EH (cell line): ENCODE results near the gene ASIC4.
A peak's percentile ranks its signal among the peaks of the same experiment; 100 is the strongest.

Source experiments
- DNase-seq: peaks from one replicate; pipeline ENCODE4 v3.0.0-alpha.2; 2015; ENCODE audit warnings: low read depth

Gene ASIC4

DNA sequence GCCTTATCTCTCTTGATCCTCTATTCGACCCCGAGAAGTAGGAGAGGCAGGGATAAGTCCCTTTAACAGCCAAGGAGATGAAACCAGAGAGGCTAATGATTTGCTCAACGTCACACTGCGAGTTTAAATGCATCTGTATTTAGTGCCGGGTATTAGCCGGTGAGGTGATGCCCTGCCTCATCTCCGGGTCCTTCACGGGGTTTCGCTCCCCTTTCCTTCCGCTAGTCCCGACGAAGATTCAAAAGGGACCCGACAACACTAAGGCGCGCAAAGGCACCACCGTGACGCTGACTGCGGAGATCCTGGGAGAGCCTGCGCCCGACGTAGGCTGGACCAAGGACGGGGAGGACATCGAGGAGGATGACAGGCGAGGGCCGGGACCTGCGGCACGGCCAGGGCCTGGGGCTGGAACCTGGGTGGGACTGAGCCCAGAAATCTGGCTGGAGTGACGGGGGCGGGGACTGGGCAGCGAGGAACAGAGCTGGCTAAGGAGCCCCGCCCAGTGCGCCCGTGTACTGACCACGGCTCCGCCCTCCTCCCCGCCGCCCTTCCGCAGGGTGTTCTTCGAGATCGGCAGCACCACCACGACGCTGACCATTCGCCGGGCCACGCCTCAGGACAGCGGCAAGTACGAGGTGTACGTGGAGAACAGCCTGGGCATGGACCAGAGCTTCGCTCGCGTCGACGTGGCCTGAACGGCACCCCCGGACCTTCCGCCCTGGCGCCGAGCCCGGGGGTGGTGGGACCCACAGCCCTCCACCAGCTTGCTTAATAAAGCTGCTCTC lies 16.6 kb upstream of the ASIC4 start:
- DNase-seq = peak; percentile 92

DNA sequence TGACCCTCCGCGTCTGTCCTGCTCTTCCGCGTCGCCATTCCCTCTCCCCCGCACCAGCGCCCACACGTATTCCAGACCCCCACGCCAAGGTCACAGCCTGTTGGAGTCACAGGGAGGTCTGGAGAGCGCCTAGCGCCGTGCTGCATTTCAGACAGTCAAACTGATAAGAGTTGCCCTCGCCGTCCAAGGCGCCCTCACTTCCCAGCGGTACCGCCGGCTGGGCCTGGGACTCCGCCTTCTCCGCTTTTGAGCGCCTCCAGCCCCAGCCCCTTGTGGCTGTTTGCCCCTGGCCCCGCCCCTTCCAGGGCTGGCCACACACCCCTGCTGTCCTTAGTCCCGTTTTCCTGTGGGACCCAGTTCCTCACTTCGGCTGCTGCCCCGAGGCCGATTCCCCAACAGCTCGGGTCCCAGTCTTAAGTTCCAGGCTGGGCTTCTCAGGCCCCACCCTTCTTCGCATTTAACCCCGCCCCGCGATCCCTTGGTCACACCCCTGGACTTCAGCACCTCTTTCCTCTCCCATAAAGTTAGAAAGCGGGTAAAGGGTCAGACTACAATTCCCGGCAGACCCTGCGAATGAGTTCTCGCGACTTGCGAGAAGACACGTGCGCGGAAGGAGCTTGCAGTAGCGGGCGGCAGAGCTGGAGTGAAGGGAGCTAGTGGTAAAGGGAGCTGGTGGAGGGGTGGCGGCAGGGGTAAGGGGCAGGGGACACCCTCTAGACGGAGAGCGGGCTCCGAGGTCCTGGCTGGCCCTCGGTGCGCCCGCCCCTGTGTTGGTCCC lies 15.8 kb upstream of the ASIC4 start, which contains the start of gene GMPPA:
TSS of gene GMPPA (plus strand) at position 612 of the 778 bp plus-strand sequence. CDS start 1,085 bp downstream, outside the sequence.
- DNase-seq = peak; percentile 100

DNA sequence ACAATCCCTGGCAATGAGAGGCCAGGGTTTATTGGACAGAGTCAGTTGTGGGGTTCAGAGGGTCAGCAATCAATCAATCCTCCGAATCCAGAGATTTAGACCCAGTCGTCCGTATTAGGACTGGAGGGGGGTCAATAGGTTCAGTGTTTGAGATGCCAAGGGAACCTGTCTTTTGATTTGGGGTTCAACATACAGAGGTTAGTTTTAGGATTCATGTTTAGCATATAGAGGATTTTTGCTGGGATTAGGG lies 15.3 kb upstream of the ASIC4 start:
- DNase-seq = no peak

DNA sequence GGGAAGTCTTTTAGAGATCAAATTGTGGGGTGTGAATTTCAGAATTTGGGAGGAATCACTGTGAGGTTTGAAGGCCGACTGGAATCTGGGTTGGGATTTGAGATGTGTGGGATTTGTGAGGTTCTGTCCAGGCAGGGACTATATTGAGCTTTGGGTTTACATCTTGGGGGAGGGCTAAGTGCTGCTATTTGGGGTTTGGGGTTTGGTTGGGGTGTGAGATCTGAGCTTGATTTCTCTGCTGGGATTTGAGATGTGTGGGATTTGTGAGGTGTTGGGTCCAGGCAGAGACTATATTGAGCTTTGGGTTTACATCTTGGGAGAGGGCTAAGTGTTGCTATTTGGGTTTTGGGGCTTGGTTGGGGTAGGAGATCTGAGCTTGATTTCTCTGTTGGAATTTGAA lies 14.7 kb upstream of the ASIC4 start:
- DNase-seq = no peak

DNA sequence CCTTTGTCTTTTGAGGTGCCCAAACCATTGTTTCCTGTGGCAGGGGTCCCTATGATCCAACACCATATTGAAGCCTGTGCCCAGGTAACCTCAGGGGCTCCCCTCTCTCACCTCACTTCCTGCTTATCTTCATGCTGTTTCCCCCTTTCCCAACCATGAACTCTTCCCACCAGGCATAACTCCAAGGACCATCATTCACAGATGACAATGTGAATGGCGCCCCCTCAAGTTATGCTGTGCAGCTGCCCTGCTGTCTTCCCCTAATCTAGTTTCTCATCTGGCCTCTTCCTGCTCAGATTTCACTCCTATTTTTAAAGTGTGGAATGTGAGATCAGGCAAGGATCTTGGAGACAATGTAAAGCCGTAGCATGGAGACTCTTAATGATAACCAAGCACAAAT lies 14.1 kb upstream of the ASIC4 start:
- DNase-seq = peak; percentile 79

DNA sequence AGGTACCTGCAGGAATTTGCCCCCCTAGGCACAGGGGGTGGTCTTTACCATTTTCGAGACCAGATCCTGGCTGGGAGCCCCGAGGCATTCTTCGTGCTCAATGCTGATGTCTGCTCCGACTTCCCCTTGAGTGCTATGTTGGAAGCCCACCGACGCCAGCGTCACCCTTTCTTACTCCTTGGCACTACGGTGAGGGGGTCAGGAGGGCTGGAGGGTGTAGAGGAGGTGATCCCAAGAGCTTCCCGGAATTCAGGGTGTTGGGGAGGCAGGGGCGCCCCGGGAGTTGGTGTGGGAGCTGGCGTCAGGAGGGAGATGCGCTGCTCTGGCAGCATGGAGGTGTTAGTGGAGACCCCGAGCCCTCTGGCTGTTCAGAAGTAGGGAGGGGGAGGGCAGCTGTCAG lies 12.4 kb upstream of the ASIC4 start:
- DNase-seq = no peak

DNA sequence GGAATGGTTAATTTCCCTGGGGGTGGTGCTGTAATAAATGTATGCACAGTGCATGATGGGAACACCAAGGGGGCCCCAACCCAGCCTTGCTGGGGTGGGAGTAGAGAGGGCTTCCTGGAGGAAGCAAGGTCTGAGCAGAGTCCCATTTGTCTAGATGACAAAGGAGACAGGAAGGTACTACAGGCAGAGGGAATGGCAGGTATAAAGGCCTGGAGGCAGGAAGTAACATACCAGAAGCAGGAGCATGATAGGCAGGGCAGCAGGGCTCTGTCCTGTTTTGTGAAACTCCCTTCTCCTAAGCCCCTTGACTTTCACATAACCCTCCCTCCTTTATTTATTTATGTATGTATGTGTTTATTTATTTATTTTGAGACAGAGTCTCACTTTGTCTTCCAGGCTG lies 11.7 kb upstream of the ASIC4 start:
- DNase-seq = no peak

DNA sequence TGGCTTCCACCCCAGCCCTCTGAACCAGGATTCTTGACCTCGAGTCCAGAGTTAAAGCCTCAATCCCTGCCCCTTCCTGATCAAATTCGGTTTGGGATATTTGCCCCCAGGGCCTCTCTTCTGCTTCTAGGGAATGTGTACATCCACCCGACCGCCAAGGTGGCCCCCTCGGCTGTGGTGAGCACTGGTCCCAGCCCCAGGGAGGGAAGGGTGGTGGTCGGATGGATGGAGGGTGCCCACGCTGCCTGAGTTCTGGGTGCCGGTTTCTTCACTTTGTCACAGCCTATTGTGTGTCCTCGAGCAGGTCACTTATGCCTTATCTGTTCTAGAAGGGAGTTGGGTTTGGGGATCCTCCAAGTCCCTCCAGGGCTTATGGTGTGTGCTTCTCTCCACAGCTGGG lies 8.7 kb upstream of the ASIC4 start:
- DNase-seq = no peak

DNA sequence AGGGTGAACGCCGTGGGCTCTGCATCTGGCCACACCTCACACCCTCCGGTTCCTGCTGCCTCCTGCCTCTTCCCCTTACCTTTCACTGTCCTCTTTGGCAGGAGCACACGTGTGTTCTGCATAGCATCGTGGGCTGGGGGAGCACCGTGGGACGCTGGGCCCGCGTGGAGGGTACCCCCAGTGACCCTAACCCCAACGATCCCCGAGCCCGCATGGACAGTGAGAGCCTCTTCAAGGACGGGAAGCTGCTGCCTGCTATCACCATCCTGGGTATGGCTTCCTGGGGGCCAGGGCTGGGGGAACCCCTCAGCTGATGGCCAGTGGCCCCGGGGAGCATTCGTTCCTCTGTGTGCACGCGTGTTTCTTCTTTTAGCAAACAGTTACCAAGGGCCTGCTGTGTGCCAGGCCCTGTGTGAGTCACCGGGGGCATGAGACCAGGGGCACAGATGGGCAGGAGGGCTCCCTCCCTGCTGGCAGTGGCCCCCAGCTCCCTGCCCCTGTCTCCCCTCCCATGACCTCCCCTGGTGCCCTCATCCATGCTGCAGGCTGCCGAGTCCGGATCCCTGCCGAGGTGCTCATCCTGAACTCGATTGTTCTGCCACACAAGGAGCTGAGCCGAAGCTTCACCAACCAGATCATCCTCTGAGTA lies 8.0 kb upstream of the ASIC4 start:
- no peak for DNase-seq

DNA sequence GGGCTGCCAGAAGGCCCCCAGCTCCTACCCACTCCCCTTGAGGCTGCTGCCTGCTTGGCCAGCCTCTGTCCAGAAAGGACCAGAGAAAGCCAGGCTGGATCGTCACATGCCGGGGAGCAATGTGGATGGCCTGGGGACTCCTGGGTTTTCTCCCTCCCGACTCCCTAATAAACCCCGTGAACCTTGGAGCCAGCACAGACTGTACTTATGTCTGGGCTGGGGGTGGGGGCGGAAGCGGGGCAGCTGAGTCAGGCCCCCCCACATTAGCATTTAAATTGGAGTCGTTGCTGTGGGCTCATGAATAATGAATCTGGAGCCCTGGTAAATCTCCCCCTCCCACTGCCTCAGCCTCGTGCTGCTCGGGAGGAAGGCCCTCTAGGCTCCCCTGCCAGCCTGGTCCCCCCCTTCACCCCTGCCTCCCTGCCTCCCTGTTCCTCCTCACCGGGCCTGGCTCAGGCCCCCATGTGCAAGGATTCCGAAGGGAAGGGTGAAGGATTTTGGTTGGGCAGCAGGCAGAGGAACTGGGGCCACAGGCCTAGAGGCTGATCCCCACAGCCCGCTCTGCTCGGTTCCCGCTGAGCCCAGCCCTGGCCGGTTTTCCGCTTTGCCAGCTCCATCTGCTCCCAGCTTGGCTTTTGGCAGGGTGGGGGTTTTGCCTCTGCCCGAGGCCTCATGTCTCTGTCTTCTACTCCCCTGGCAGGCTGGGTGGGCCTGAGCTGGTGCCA lies 7.3 kb upstream of the ASIC4 start:
- no peak for DNase-seq

DNA sequence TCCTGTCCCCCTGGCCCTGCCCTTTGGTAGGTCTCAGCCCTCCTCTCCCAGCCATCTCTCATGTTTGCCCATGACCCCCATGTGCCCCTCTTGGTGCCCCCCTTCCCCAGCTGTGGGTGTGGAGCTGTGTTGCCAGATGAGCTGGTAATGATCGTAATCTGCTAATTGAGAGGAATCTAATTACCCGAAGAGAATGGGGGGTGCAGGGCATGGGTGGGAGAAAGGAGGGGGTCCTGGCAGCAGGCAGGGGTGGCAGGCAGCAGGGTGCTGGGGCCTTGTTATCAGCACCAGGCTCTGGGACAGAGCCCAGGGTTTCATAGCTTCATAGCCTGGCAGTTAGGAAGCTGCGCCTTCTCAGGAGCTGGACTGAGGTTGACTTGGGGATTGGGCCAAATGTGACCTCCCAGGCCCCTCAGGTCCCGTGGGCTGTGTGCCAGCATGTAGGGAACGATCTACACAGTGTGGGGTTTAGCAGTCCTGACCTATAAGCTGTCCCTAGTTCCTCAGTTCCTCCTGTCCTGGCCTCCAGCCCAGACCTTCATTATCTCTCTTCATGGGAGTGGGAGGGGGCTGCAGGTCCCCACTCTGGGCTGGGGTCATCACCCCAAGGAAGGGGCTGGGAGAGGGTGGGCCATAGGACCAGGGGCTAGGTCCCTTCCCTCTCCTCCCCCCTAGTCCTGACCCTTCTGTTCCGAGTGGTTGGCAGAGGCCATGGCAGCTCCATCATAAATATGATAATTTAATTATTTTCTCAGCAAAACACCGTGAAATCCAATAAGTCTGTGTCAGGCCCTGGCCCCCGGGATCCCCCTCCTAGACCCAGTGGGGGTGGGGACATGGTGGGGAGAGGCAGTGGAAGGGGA lies 6.5 kb upstream of the ASIC4 start:
- DNase-seq = no peak

DNA sequence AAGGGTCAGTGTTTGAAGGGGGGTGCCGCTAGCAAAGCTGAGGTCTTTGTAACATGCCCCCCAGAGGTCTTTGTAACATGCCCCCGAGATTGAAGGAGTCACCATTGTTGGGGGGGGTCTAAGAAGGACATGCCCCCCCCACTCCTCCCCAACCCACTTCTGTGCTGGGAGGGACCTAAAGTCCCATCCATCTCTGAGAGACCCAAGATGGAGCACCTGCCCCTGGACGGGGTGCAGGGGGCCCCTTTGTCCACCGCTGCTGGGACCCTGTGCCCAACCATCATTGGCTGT lies 5.9 kb upstream of the ASIC4 start:
- no peak for DNase-seq

DNA sequence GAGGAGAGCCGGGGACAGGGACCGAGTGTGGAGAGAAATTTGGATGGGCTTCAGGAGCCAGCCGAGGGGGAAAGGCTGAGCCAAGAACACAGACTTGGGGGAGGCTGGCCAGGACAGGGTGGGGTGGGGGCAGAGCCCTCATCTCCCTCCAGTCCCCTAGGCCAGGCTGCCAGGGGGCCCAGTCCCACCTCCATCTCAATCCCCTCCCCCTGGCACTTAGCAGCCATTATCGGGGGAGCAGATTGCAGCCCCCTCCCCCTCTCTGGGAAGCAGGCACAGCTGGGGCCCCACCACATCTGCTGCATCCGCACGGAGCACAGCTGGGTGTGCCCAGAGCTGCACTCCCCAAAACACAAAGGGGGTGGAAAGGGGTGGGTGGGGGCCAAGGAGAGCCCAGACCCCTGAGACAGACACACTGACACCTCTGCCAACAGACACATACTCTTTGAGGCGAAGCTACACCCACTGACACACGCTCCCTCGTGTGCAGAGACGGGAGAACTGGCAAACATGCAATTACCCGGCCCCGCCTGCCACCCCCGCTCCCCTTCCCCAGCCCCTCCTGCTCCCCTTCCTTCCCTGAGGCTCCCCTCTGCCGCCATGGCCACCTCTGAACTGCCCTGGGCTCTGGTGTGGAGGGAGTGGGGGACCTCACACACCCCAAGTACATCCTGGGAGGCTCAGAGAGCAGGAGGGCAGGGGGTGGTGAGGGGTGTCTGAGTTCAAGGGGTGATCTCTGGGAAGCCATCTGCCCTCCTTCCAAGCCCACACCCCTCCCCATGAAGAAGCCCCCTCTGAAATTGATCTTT lies 5.1 kb upstream of the ASIC4 start:
- DNase-seq = no peak

DNA sequence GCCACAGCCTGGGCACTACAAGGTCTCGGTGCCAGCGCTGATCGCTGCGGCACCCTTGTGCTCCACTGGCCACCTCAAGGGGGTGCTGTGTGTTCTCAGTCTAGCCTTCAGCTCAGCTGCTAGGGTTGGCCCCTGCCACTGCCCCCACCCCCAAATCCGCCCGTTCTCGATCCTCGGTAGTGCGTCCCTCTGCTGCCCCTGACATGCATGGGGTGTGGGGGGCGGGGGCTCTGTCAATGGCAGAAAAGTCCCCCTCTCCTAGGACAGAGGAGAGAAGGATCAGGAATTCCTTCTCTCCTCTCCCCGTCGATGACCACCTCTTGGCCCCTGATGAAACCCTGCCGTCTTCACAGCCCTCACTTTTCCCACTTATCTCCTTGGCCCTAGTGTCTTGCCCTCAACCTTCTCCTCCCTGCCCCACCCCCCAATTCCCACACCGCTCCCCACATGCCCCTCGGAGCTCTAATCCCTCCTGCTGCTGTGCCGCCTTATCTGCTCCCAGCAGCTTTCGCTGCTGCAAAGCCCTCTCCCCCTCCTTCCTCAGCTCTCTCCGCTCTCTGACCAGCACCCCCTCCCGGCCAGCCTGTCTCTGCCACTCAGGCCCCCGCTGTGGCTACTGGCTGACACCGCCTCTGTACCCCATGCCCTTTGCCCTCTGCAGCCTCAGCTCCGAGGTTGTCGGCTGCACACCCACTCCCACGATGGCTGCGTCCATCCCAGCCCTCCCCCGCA lies 4.3 kb upstream of the ASIC4 start:
- peak; percentile 54 for DNase-seq

DNA sequence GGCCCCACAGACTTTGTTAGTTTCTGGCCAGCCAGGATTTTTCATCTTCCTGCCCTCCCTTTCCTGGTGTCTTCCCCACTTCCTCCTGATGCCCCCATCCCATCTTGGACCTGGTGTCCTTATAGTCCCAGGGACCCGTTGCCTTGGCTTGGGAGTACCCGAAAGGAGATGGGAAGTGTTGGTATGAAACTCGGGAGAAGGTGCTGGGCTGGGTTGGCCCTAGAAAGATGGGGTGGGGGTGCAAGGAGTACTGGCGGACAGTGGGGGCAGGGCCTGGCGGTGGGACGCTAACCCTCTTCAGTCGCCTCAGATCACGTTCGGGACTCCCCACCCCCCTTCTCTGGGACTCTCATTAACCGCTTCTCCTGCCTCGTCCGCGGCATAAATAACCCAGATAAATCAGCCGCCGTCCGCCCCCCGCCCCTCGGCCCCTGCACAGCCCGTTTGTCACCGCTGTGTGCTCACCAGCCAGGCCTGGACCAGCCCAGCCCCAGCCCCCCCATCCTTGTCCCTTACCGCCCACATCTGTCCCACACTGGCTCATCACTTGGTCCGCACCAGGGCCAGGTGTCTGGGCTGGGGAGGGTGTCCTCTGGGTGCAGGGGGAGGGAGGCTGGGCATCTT lies 3.7 kb upstream of the ASIC4 start:
- no peak for DNase-seq

DNA sequence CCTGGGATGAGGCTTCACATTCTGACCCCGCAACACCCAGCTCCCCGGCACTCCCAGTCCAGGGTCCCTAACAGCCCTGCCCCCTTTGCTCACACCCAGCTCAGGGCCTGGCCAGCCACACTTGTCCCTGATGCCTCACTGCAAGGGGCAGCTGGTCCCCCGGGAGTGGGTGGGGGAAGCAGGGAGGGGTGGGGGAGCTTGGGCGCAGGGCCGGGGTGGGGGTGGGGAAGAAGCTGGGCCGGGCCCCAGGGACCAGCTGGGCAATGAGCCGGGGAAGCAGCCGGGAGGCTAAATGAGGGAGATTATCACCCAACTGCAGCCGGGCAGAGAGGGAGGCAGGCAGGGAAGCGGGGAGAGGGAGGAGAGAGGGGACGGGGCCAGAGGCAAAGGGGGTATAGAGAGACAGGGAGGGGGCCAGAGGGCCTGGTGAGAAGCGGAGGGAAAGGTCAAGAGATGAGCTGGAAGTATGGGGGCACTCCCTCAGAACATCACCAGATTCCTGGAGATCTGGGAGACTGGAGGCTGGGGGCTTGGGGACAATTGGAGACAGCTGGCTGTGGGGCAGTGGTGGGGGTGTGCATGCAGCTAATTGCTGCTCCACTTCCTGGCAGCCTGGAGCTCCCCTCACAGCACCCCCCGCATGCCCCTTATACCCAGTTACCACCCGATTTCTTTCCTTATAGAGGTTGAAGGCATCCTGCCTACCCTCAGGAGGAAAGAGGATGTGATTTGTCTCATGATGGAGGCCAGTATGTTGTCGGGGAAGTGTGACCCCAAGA lies 2.5 kb upstream of the ASIC4 start:
- DNase-seq = no peak

DNA sequence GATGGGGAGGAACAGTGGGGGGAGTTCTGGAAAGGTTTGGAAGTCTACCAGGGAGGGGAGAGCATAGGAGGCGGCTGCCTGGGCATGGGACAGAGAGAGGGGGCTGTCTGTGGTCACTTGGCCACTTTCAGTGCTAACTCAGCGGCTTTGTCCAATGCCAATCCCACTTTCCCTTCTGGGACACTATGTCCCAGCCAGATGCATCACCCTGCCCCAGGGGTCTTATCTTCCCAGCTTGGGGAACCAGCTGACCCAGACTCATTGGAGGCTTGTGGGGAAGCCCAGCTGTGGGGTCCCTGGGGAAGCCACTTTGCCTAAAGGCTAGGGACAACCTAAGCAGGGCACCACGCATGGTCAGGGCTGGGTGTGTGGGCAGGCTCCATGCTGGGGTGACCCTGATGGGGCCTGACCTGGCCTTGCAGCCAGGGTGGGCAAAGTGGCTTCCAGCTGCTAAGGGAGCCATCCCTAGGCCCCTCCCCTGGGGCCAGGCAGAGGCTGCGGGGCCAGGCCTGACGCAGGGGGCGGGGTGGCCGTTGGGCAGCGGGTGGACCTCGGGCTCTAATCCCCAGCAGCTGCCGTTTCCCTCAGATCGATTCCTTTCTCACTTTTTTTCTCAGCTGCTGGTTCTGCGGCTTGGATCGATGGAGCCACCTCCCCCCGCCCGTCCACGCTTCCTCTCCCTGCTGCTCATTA lies 1.6 kb upstream of the ASIC4 start:
- DNase-seq = no peak

DNA sequence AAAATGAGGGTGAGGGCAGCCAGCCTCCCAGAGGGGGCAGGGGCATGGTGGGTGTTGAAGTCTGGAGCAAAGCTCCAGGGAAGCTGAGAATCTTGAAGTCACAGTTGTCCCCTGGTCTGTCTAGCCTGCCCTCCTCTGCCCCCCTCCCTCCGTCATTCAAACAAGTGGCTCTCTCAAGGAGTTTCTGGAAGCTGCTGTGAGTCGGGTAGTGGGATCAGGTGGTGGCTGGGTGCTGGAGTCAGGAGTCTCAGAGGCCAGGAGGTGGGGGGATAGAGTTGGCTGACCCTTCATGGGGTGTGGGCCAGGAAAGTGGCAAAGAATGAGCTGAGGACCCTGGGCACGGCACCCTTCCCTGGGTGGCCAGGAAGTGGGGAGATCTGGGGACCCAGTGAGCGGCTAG lies 495 bp upstream of the ASIC4 start:
- no peak for DNase-seq
